Fibroblast of pulmonary artery (primary cell): ENCODE results near the gene AMDHD1.

Experiments used
- DNase-seq: peaks from one replicate; pipeline ENCODE4 v3.0.0-alpha.2; 2010; ENCODE audit warnings: low read depth
- H3K4me3 ChIP-seq: replicated peaks from 2 replicates; pipeline ENCODE4 v1.5.1; 2011; ENCODE audit warnings: low read depth, mild to moderate bottlenecking, control low read depth, low read length, moderate library complexity
- TF ChIP-seq, protein P1 (sequence below): IDR thresholded peaks from 2 replicates; pipeline ENCODE4 v1.5.1; 2011; ENCODE audit warnings: mild to moderate bottlenecking, control low read depth, low read length, inconsistent platforms; ENCODE audit errors: missing control alignments

Gene AMDHD1

DNA sequence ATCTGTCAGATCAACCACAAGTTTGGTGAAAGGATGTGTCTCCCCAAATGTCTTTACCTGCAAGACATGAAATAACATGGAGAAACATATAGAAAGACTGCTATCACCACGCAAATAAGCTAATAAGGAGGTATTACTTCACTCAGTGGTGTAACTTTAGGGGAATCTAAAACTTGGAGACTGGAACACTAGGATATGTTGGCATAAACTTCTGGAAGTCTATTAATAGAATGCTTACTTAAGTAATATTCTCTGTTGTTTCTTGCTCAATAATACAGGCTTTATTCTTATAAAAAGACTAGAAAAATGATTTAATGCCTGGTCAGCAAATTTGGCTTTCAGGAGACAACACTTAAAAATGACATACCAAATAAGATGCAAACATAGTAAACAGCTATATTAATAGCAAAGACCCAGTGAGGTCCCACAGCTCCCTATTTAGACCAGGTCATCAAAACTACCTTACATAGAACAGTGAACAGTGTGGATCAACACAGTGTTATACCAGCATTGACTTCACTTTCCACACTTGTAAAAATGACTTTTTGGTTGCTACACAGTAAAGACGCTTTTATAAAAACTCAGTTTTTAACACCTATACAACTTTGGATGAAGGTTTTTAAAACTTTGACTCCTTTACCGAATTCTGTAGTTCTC, 71.9 kb downstream of the AMDHD1 start:
- H3K4me3 ChIP-seq: no peak overlapping the region
- peak; percentile 33 for DNase-seq
- TF ChIP-seq, protein P1, sequence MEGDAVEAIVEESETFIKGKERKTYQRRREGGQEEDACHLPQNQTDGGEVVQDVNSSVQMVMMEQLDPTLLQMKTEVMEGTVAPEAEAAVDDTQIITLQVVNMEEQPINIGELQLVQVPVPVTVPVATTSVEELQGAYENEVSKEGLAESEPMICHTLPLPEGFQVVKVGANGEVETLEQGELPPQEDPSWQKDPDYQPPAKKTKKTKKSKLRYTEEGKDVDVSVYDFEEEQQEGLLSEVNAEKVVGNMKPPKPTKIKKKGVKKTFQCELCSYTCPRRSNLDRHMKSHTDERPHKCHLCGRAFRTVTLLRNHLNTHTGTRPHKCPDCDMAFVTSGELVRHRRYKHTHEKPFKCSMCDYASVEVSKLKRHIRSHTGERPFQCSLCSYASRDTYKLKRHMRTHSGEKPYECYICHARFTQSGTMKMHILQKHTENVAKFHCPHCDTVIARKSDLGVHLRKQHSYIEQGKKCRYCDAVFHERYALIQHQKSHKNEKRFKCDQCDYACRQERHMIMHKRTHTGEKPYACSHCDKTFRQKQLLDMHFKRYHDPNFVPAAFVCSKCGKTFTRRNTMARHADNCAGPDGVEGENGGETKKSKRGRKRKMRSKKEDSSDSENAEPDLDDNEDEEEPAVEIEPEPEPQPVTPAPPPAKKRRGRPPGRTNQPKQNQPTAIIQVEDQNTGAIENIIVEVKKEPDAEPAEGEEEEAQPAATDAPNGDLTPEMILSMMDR: no peak

- TF ChIP-seq, protein P1: peak; percentile 52
- no peak overlapping the region for H3K4me3 ChIP-seq
- peak; percentile 47 for DNase-seq
Measured at GRCh38 chr12:96015672-96016071, 72.5 kb downstream of the AMDHD1 start.
